GM12872 (cell line): ENCODE data around the gene TECRL.

ENCODE experiments used
- CTCF ChIP-seq: IDR thresholded peaks from 3 replicates; pipeline ENCODE4 v1.5.1; 2011; ENCODE audit warnings: low read depth, mild to moderate bottlenecking, low read length, moderate library complexity; ENCODE audit not compliant: insufficient read depth

The TECRL gene

GRCh38 chr4:64399313-64400109 is 9.7 kb downstream of the TECRL start:
- no peak for TF ChIP-seq CTCF

- no peak for TF ChIP-seq CTCF
These were observed 14.8 kb downstream of the TECRL start for GRCh38 chr4:64394469-64394868.

- TF ChIP-seq CTCF: no peak
These were observed 21.0 kb downstream of the TECRL start for GRCh38 chr4:64388252-64388651.

GRCh38 chr4:64385220-64385619 is 24.0 kb downstream of the TECRL start:
- no peak for TF ChIP-seq CTCF

- no peak for TF ChIP-seq CTCF
These were observed 24.7 kb downstream of the TECRL start for GRCh38 chr4:64384237-64385203.

GRCh38 chr4:64368741-64369140 is 40.5 kb downstream of the TECRL start:
- TF ChIP-seq CTCF: no peak

- TF ChIP-seq CTCF: no peak
These were observed 47.9 kb downstream of the TECRL start for GRCh38 chr4:64361399-64361740.
